GM06990 (cell line): ENCODE results near the gene CLRN3.

Source experiments
- DNase-seq: peaks from one replicate; pipeline ENCODE4 v3.0.0-alpha.2; 2011; ENCODE audit not compliant: insufficient read length; ENCODE audit errors: extremely low read depth
- H3K27me3 ChIP-seq: replicated peaks from 2 replicates; pipeline ENCODE4 v1.6.0; 2011; ENCODE audit warnings: low read length; ENCODE audit not compliant: control insufficient read depth, insufficient read depth
- H3K36me3 ChIP-seq: 2 replicates; pipeline ENCODE4 v1.5.1; 2011; ENCODE audit warnings: low read length; ENCODE audit not compliant: control insufficient read depth, insufficient read depth
- H3K4me3 ChIP-seq: replicated peaks from 2 replicates; pipeline ENCODE4 v1.5.1; 2011; ENCODE audit warnings: low read depth, mild to moderate bottlenecking, control low read depth, low read length
- TF ChIP-seq, protein P1 (sequence below): IDR thresholded peaks from 2 replicates; pipeline ENCODE4 v1.5.1; 2011; ENCODE audit warnings: low read length, control low read depth, mild to moderate bottlenecking, inconsistent platforms; ENCODE audit not compliant: insufficient read depth, poor library complexity, severe bottlenecking

The CLRN3 gene

DNA sequence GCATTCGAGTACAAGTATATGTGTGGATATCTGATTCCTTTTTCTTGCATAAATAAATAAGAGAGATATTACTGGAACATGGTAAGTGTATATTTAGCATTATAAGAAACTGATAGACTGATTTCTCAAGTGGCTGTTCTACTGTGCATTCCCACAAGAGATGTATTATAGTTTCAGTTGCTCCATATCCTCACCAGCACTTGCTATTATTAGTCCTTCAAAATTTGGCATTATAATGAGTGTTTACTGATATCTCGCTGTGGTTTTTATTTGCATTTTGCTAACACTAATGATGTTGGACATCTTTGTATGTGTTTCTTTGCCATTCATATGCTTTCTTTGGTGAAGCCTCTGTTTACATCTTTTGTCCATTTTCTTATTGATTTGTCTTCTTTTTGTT lies 4.4 kb upstream of the CLRN3 start:
- Histone ChIP-seq H3K4me3 (no peak overlapping the region), H3K27me3 (no peaks in the 10 kb centered on the region; the same call in 1 of the 2 replicates), H3K36me3 (no peaks in the 10 kb centered on the region)
- DNase-seq, result no peak
- TF ChIP-seq, protein P1, sequence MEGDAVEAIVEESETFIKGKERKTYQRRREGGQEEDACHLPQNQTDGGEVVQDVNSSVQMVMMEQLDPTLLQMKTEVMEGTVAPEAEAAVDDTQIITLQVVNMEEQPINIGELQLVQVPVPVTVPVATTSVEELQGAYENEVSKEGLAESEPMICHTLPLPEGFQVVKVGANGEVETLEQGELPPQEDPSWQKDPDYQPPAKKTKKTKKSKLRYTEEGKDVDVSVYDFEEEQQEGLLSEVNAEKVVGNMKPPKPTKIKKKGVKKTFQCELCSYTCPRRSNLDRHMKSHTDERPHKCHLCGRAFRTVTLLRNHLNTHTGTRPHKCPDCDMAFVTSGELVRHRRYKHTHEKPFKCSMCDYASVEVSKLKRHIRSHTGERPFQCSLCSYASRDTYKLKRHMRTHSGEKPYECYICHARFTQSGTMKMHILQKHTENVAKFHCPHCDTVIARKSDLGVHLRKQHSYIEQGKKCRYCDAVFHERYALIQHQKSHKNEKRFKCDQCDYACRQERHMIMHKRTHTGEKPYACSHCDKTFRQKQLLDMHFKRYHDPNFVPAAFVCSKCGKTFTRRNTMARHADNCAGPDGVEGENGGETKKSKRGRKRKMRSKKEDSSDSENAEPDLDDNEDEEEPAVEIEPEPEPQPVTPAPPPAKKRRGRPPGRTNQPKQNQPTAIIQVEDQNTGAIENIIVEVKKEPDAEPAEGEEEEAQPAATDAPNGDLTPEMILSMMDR, result no peak

DNA sequence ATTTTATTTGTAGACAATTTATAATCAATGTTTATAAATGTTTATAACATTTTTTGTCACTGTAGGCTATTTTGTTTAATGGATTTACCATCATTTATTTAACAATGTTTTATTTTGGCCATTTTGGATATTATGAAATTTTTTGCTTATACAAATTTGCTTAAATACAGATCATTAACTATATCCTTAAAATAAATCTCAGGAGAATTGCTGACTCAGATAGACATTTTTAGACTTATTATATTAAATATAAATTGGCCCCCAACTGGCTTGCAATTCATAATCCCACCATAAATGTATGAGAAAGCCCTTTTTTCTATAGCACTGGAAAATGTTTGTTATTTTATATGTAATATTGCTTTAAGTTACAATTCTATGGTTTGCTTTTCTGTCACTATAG lies 3.8 kb upstream of the CLRN3 start:
- DNase-seq, result no peak
- H3K27me3 ChIP-seq, result no peaks in the 10 kb centered on the region; the same call in 1 of the 2 replicates
- no peak overlapping the region for H3K4me3 ChIP-seq
- TF ChIP-seq, protein P1, result no peak
- H3K36me3 ChIP-seq, result no peaks in the 10 kb centered on the region

DNA sequence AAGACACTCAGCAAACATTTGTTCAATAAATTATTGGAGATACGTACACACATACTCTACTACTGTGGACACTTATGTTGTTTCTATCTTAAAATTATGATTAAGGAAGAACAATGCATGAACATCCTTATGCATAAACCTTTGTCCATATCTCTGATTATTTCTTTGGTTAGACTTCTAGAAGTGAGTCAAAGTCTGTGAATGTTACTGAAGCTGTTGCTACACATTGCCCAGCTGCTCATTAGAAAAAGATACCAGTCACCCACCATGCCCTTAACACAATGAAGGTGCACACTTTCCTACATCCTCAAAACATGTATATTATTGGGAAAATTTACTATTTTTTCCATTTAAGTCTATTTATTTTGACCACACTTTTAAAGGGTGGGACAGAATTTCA lies 1.4 kb upstream of the CLRN3 start:
- Histone ChIP-seq H3K4me3 (no peak overlapping the region), H3K27me3 (no peaks in the 10 kb centered on the region), H3K36me3 (no peaks in the 10 kb centered on the region)
- TF ChIP-seq, protein P1, result no peak
- DNase-seq, result no peak

DNA sequence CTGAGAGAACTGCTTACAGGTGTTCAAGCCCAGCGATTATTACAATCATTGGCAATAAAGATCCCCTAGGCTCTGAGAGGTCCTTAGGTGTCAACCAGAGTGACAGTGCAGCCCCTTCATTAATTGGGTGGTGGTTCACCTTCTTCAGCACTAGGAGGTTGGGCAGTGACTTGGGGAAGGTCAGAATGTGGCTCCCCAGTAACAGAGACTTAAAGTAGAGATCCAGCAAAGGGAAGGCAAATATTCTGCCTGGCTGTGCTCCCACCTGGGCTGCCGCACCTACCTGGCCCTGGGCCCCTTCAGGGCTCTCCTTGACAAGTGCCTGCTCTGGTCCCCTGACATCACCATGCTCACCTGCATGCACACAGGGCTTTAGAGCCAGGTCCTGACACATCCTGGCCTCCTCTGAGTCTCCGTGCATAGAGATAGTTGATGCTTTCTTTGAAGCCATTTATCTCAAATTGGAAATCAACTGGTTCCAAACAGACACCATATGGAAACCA lies 1.9 kb downstream of the CLRN3 start:
- no peak for DNase-seq
- Histone ChIP-seq H3K36me3 (no peaks in the 10 kb centered on the region), H3K4me3 (no peak overlapping the region), H3K27me3 (peaks cover 1% of the 10 kb centered on the region; the same call in 1 of the 2 replicates)
- TF ChIP-seq, protein P1, result no peak

DNA sequence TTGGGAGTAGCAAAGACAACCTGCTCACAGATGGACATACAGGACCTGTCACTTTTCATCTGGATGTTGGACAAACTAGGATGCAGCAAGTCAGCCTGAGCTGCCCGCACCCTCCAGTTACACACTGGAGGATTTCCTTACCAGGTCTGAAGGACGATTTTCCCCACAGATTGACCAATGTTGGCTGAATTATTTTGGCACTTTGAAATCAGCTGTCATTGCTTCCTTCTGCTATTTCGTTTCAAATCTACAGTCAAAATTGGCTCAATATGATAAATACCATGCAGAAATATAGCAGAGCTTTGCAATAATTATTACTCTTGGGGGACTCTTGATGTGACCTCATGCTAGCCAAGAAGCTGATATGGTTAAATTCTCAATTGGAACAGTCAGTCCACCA lies 2.5 kb downstream of the CLRN3 start:
- DNase-seq, result no peak
- TF ChIP-seq, protein P1, result no peak
- H3K4me3 ChIP-seq, result no peak overlapping the region
- no peaks in the 10 kb centered on the region for H3K36me3 ChIP-seq
- H3K27me3 ChIP-seq, result peaks cover 1% of the 10 kb centered on the region; the same call in 1 of the 2 replicates

DNA sequence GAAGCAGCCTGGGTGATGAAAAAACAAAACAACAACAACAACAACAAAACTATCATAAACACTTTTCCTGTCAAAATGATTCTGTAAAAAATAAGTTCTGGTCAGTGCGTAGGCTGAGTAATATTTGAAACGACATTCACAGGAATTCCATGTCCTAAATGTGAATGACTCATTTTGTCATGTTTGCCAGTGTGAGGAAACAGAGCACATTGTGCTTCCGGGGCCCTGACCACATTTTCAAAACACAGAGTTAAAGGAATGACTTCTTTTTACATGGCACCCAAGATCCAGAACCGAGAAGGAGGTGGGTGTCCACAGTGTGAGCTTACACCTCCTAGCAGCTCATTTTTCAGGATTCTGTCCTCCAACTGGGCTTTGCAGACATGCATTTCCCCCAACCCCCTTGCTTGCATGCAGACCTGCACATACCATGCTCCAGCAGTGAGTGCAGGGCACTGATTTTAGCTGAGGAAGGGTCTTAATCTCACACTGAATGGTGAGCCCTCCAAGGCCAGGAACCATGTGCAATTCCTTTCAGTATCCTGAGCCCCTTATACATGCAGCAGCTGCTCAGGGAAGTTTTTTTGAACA lies 3.0 kb downstream of the CLRN3 start:
- DNase-seq, result no peak
- TF ChIP-seq, protein P1, result no peak
- H3K36me3 ChIP-seq, result no peaks in the 10 kb centered on the region
- peaks cover 1% of the 10 kb centered on the region; the same call in 1 of the 2 replicates for H3K27me3 ChIP-seq
- H3K4me3 ChIP-seq, result no peak overlapping the region
